Posterior vena cava (tissue), 2 donors: ENCODE data around the gene CHP2. TPM values are rescaled to one million over a fixed set of nuclear protein-coding genes. Genes with fewer than 3 reads are reported as not detected.
"Not testable (repeated sequence)": the region's sequence is repeated elsewhere in the genome, so short reads cannot be mapped to it uniquely, and the experiment has no call there.

Experiments
- DNase-seq: peaks from one replicate; pipeline ENCODE4 v3.0.0-alpha.2; 2020; ENCODE audit warnings: low spot score
- intact Hi-C, 2 donors: fragments of 100-400 bp; cut with DNase I; formaldehyde crosslinking; loops; one replicate each; pipeline versions ENCODE4 v1.14.1 to v1.14.2; 2022 to 2023
- long read RNA-seq, 2 donors: library from polyadenylated mRNA; unstranded; transcript quantifications; one replicate each; pipeline ENCODE4 v2.0.0, GENCODE V29; 2020 to 2021
- total RNA-seq, 2 donors: library from RNA; stranded (reverse); fragmentation: NEBNext Ultra II Directional; extraction: Animal tissue kit (Norgen Biotek cat#: 25700); gene quantifications; one replicate each; pipeline ENCODE4 v1.2.1, GENCODE V29; 2021
- donor health status: DM: yes; HTN: yes; CAD: no.
- donor health status: DM: yes; HTN: yes; CAD: no.

CHP2 gene
- under 1 TPM in 1 of 2 donors, not detected in 1; 0.14 TPM for total RNA-seq
- long read RNA-seq, donor 1, result 0 reads
- long read RNA-seq, donor 2, result 0 reads

DNA sequence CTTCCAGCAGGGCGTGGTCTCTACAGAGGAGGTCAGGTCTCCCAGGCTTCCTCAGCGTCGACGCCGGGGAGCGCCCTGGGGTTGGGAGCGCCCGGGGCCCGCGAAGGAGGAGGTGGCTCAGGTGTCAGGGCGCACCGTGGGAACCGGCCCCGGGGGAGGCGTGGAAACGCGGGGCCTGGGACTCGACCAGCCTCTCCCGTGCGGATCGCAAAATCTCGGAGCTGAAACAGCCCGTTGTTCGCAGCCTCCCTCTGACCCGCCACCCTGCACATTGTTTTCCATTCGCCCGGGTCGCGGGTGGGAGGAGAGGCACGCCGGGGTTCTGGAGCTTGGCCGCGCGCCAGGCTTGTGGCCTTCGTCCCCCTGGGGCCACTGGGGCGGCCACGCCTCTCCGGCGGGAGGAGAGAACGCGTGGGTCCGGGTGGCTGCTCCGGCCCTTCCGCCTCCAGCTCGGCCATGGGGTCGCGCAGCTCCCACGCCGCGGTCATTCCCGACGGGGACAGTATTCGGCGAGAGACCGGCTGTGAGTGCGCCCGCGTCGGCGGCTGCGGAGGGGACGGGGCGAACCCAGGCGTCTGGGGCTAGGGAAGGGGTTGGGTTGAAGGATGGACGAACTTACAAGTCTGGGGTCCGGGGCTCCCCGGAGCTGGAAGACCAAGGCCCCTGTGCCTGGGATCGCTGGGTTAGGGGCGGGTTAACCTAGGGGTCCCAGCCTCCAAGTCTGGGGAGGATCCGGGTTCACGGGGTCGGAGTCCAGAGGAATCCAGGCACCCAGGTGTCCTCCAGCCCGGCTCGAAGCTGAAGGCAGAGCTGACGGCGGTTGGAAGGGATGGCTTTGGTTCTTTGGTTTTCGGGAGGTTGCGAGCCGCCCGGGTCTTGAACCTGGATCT lies at the start of gene CHP2:
TSS of gene CHP2 (plus strand) at position 433 of the 890 bp plus-strand sequence. CDS start at position 457, 24 bp downstream.
- intact Hi-C loops, result no loop called here
- DNase-seq, result no peak

DNA sequence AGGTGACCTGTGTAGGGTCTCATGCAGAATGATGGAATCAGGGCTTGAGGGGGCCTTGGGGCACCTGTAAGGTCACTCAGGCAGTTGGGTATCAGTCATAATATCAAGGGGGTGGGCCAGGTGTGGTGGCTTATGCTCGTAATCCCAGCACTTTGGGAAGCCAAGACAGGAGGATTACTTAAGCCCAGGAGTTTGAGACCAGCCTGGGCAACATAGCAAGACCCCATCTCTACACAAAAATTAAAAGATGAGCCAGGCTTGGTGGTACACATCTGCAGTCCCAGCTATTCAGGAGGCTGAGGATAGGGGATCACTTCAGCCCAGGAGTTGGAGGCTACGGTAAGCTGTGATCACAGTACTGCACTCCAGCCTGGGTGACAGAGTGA lies 49.3 kb upstream of the CHP2 start:
- intact Hi-C loops, result no loop called here
- DNase-seq, result no peak

DNA sequence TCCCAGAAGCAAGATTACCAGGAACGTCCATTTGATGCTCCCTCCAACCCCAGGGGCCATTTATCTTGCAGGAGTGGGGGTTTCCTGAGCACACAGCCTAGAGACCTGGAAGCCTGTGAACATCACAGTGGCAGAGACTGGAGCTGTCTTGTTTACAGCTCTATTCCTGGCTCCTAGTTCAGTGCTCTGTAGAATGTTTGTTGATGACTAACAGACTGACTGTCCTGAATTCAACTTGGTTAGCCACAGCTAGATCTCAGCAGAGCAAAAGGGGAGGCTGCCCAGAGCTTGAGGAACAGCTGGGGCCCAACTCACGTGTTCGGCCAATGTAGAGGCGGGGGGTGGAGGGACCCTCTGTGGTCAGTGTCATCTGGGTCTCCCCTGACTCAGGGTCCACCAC lies 48.4 kb upstream of the CHP2 start:
- intact Hi-C loops, result no loop called here
- DNase-seq, result no peak

DNA sequence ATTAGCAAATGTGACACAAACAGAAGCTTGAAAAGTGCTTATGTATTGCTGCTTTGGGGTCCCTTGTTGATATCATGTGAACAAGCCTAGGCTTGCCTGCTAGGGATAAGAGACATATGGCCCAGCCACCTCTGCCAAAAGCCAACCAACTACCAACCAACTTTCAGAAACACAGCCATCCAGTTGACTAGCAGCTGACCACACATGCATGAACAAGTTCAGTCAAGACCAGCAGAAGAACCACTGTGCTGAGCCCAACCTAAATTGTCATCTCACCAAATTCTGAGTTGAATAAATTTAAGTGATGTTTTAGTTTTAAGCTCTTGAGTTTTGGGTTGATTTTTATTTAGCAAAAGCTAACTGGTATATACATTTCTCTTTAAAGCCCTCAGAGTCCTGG lies 45.3 kb upstream of the CHP2 start:
- intact Hi-C loops, result no loop called here
- no peak for DNase-seq

DNA sequence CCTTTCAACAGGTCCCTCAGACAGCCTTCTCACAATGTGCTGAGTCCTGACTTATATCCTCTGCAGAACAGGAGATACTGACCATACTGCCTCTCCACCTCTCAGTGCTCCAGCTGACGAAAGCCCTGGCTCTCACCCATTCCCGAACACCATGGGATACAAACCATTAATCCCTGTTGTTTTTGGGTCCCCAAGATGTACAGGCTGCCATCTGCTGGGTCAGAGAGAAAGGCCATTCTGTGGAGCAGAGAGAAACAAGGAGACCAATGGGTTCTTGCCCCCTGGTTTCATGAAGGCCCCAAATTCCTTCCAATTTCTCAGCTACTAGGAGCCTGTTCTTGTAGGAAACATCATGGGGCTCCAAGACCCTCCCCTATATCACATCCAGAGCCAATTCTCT lies 44.8 kb upstream of the CHP2 start:
- intact Hi-C loops, result no loop called here
- DNase-seq, result no peak

DNA sequence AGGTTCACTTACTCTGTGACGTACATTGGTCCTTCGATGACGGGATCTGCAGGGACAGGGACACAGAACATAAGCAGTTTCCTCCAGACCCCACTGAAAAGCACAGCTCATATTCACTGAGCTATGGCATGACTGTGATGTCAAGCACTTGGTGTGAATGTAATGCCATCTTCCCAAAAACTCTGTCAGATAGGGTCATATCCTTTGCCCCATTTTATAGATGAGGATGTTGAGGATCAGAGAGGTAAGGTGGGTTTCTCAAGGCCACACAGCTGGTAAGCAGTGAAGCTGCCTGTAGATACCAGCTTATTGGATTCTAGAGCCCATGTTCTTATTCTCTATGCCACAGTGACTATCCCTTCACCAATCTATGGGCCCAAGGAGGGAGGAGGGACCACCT lies 44.3 kb upstream of the CHP2 start:
- no peak for DNase-seq
- intact Hi-C loops, result no loop called here

DNA sequence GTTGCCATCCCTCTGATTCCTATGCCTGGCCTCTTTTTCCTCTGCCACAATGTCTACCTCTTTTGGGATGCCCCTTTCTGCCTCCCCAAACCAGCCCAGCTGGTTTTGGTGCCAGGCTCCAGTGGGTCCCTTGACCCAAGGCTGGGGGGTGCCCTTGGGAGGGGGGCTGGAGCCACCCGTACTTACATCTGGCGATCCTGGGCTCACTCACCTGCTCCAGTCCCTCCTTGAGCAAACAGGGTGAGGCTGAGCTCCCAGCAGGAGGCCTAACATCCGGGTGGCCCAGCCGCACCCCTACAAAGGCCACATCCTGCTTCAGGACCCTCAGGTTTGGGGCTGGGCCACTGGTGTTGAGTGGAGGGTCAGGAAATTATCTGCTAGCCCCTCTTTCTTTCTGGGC lies 43.0 kb upstream of the CHP2 start:
- no peak for DNase-seq
- intact Hi-C loops, result no loop called here

DNA sequence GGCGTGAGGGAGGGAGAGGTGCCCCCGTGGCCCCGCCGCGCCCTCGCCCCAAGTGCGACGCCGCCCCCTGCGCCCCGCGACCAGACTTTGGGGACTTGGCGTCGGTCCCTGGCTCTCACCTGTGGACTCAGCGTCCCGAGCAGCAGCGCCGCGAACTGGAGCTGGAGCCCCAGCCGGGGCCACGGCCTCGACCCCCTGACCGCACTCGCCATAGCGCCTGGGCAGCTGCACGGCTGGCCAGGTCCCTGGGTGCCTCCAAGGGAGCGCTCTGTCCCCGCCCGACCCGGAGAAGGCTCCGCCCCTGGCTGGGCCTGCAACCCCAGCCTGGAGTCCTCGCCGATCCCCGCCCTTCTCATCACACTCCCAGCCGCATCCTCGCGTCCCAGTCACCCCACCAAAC lies 41.9 kb upstream of the CHP2 start, which contains the start of gene ERN2:
TSS of gene ERN2 (minus strand) at position 247 of the 400 bp plus-strand sequence. CDS start at position 212, 35 bp downstream.
- no peak for DNase-seq
- intact Hi-C loops, result no loop called here

DNA sequence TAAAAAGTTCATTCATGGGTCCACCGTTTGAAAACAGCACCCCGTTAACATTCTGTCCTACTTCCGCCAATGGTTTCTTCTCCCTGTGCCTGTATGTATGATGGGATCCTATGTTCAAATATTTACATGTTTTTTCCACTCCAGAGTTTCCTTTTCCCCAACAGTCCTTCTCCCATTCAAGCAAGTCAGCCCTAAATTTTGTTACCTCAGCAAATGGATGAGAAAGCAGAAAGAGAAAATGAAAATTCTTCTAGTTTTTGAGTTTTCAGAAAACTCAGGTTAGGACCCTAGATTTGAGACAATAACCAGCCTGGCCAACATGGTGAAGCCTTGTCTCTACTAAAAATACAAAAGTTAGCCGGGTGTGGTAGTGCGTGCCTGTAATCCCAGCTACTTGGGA lies 38.3 kb upstream of the CHP2 start:
- intact Hi-C loops, result loop anchor here in 1 of 2 donors (5.0 kb wide), 1 partner anchor 684 kb away; no protein-coding TSS in a partner anchor
- DNase-seq, result no peak

DNA sequence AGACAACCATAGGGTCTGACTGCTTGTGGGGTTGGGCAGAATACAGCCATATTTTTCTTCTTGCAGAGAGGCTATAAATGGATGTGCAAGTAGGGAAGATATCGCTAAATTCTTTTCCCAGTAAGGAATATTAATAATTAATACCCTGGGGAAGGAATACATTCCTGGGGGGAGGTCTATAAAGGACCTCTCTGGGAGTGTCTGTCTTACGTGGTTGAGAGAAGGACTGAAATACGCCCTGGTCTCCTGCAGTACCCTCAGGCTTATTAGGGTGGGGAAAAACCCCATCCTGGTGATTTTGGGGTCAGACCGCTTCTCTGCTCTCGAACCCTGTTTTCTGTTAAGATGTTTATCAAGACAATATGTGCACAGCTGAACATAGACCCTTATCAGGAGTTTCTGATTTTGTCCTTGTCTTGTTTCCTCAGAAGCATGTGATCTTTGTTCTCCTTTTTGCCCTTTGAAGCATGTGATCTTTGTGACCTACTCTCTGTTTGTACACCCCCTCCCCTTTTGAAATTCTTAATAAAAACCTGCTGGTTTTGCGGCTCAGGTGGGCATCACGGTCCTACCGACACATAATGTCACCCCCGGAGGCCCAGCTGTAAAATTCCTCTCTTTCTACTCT lies 32.1 kb upstream of the CHP2 start:
- DNase-seq, intact Hi-C loops: not testable (repeated sequence)

DNA sequence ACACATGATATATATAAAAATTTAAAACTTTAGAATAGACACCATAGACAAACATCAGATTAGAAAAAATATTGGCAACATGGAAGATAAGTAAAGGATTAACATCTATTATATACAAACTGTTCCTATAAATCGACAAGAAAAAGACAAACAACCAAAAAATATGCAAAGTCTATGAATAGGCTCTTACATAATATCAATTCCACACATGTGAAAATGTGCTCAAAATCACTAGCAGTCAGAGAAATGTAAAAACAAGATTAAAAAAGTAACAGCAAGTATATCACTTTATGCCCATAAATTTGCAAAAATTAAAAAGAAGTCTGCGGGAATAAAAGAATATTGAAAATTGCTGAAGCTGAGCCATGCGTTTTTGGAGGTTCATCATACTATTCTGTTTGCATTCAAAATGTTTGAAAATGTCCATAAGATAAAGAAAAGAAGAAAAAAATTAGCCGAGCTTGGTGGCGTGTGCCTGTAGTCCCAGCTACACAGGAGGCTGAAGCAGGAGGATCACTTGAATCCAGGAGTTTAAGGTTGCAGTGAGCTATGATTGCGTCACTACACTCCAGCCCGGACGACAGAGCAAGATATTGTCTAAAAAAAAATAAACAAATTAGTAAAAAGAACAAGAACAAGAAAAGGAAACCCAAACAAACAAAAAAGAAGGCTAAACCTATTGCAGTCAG lies 30.6 kb upstream of the CHP2 start:
- intact Hi-C loops, result no loop called here
- DNase-seq, result no peak

DNA sequence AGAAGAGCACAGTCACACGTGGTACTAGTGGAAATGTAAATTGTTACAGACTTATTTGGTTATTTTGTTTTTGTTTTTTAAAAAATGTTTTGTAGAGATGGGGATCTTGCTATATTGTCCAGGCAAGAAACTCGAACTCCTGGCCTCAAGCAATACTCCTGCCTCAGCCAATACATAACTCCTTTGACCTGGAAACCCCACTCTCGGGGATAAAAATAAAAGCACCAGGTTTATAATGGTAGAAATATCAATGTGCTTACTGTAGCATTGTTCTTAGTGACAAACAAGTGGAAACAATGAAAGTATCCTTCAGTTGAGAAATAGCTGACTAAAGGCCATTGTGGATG lies 30.1 kb upstream of the CHP2 start:
- DNase-seq, result no peak
- intact Hi-C loops, result no loop called here

DNA sequence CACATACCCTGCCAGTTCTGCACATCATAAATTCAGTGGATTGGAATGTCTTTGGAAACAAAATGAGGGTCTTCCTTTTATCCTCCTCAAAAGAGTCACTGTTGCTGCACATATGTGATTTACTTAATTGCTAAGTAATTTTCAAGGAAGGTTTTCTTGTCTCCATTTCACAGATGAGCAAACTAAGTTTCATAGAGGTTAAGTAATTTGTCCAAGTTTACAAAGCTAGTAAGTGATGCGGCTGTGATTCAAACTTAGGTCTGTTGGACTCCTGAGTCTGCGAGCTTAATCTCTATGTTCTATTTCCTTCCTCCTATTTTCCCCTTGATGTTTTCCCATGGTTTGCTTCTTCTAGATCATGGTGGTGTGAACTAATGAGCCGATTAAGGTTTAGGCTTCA lies 28.1 kb upstream of the CHP2 start:
- intact Hi-C loops, result no loop called here
- no peak for DNase-seq

DNA sequence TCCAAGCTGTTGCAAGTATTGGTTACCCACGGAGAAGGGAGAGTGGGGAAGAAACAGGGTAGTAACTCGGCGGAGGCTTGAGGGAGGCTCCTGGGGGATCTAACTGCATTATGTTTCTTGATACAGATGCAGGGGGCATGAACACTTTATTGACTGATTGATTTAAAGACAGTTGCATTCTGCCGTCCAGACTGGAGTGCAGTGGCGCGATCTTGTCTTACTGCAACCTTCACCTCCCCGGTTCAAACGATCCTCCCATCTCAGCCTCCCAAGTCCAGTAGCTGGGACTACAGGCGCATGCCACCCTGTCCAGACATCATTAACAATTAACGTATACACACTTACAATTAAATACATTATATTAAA lies 26.7 kb upstream of the CHP2 start:
- DNase-seq, result no peak
- intact Hi-C loops, result no loop called here

DNA sequence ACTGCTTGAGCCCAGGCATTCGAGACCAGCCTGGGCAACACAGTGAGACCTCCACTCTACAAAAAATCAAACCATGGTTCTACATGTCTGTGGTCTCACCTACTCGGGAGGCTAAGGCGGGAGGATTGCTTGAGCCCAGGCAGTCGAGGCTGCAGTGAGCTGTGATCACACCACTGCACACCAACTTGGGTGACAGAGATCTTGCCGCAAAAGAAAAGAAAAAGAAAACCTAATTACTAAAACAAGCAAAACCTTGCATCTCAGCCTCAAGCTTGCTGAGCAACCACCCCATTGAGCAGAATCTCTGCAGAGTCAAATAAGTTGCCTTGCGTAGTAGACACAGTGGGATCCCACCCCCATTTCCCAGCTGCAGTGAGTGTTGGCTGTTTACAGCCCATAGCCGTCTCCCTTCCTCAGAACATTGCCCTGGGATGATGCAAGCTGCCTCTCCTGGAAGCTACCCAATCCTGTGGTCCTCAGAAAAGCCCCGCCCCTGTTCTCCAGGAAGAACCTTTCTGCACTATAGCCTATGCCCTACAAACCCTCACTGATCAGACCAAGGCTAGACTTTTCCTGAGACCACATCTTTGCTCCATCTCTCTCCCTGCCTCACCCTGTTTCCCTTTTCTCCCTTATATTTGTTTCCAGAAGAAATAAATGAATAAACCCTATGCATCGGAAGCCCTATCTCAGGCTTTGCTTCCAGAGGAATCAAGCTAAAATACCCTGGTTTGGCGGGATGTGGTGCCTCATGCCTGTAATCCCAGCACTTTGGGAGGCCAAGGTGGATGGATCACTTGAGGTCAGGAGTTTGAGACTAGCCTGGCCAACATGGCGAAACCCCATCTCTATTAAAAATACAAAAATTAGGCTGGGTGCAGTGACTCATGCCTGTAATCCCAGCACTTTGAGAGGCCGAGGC lies 25.1 kb upstream of the CHP2 start:
- intact Hi-C loops, result no loop called here
- no peak for DNase-seq

DNA sequence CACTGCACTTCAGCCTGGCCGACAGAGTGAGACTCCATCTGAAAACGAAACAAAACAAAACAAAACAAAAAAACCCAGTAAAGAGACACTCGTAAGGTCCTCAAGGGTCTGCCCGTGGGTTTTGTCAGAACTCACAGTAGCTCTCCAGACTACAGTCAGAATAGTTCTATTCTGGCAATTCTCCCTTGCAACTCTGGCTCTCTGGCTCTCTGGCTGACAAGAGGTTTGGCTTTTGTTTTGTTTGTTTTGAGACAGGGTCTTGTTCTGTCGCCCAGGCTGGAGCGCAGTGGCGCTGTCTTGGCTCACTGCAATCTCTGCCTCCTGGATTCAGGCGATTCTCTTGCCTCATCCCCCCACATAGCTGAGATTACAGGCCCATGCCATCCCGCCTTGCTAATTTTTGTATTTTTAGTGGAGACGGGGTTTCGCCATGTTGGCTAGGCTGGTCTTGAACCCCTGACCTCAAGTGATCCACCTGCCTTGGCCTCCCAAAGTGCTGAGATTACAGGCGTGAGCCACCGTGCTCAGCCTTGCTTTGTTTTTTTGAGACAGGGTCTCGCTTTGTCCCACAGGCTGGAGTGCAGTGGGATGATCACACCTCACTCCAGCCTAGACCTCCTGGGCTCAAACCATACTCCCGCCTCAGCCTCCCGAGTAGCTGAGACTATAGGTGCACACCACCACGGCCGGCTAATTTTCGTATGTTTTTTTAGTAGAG lies 20.5 kb upstream of the CHP2 start:
- no peak for DNase-seq
- intact Hi-C loops, result no loop called here

DNA sequence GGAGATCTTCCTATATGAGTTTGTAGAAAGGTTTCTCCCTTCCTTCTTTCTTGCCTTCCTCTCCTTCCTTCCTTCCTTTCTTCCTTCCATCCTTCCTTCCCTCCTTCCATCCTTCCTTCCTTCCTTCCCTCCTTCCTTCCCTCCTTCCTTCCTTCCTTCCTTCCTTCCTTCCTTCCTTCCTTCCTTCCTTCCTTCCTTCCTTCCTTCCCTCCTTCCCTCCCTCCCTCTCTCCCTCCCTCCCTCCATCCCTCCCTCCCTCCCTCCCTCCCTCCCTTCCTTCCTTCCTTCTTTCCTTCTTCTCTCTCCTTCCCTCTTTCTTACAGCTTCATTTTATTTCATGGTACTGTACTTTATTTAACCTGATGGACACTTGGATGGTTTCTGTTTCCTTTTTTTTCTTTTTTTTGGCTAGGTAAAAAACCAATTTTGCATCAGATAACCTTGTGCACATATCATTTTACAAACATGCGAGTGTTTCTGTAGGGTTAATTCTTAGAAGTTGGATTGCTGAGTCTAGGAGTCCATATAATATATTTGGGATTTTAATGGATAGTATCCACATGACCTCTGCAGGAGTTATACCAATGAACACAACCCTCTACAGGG lies 17.3 kb upstream of the CHP2 start:
- intact Hi-C loops, DNase-seq: not testable (repeated sequence)

DNA sequence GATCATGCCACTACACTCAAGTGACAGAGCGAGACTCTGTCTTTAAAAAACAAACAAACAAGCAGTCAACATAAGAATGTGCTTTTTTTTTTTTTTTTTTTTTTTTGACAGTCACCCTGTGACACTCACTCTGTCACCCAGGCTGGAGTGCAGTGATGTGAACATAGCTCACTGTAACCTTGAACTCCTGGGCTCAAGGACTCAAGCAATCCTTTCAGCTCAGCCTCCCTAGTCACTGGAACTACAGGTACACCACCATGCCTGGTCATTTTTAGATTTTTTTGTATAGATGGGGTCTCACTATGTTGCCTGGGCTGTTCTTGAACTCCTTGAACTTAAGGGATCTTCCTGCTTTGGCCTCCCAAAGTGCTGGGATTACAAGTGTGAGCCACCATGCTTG lies 15.3 kb upstream of the CHP2 start:
- intact Hi-C loops, result no loop called here
- no peak for DNase-seq
